A673 (cell line): ENCODE data around the gene ATP8A2. TPM values are rescaled to one million over a fixed set of nuclear protein-coding genes. Genes with fewer than 3 reads are reported as not detected.

Experiments
- BruUV-seq: library from RNA; stranded (reverse); fragments of 400-500 nt; replicated peaks from 2 replicates; lab custom pipeline; 2021; lab: Mats Ljungman, UMichigan
- CTCF ChIA-PET: fragments of 300-600 bp; sonication (Branson Sonifier 250); formaldehyde crosslinking; loops from one replicate; lab custom pipeline; 2022; ENCODE audit warnings: antibody characterized with exemption; lab: Charles Lee
- POLR2A ChIA-PET: fragments of 300-600 bp; sonication (Branson Sonifier 250); formaldehyde crosslinking; loops from one replicate; lab custom pipeline; 2022; ENCODE audit warnings: antibody characterized with exemption; ENCODE audit not compliant: low non-redundant PET; lab: Charles Lee
- DNase-seq: peaks from one replicate; pipeline ENCODE4 v3.0.0-alpha.2; 2015; ENCODE audit warnings: low spot score
- H3K27ac ChIP-seq: fragments of 200-600 bp; sonication (generic); 2 replicates; pipeline ENCODE4 v1.5.1; 2016; ENCODE audit warnings: mixed run types, low read depth, mild to moderate bottlenecking, mixed read lengths, antibody characterized with exemption, low read length; ENCODE audit not compliant: poor library complexity, severe bottlenecking
- H3K27me3 ChIP-seq: fragments of 200-600 bp; sonication (generic); replicated peaks from 2 replicates; pipeline ENCODE4 v1.6.1; 2017; ENCODE audit warnings: mixed run types, low read depth, mild to moderate bottlenecking, mixed read lengths, antibody characterized with exemption, low read length; ENCODE audit not compliant: insufficient read depth, poor library complexity
- H3K36me3 ChIP-seq: fragments of 200-600 bp; sonication (generic); 2 replicates; pipeline ENCODE4 v1.6.1; 2016; ENCODE audit warnings: mixed run types, mild to moderate bottlenecking, mixed read lengths, antibody characterized with exemption, low read length; ENCODE audit not compliant: insufficient read depth, poor library complexity, severe bottlenecking
- H3K4me1 ChIP-seq: fragments of 200-600 bp; sonication (generic); 2 replicates; pipeline ENCODE4 v1.6.1; 2017; ENCODE audit warnings: mixed run types, mild to moderate bottlenecking, mixed read lengths, antibody characterized with exemption, low read length; ENCODE audit not compliant: insufficient read depth, poor library complexity, severe bottlenecking
- H3K4me3 ChIP-seq: fragments of 200-600 bp; sonication (generic); 2 replicates; pipeline ENCODE4 v1.5.1; 2016; ENCODE audit warnings: low read depth, mixed run types, mild to moderate bottlenecking, mixed read lengths, low read length; ENCODE audit not compliant: poor library complexity, severe bottlenecking
- H3K9me3 ChIP-seq: fragments of 200-600 bp; sonication (generic); 2 replicates; pipeline ENCODE4 v1.6.1; 2016; ENCODE audit warnings: mixed run types, low read depth, mild to moderate bottlenecking, mixed read lengths, antibody characterized with exemption, low read length; ENCODE audit not compliant: poor library complexity, severe bottlenecking
- EZH2 ChIP-seq: fragments of 200-600 bp; sonication (generic); IDR thresholded peaks from 2 replicates; pipeline ENCODE4 v1.6.1; 2017; ENCODE audit warnings: borderline replicate concordance, low read depth, mild to moderate bottlenecking, mixed read lengths, antibody characterized with exemption, low read length; ENCODE audit not compliant: poor library complexity, severe bottlenecking
- intact Hi-C: fragments of 100-400 bp; cut with micrococcal nuclease; formaldehyde crosslinking; loops from one replicate; pipeline ENCODE4 v1.10.0; 2022; ENCODE audit not compliant: unreplicated experiment
- total RNA-seq: library from RNA; stranded (reverse); gene quantifications from 2 replicates; pipeline ENCODE4 v1.2.3, GENCODE V29; 2021
- TF ChIP-seq, protein P1 (sequence below): fragments of 300-800, 200-600 bp; sonication (generic); conservative IDR thresholded peaks from 2 replicates; pipeline ENCODE4 v1.5.1; 2017; ENCODE audit warnings: low read depth, mild to moderate bottlenecking, antibody characterized with exemption, low read length, moderate library complexity, mixed read lengths

The ATP8A2 gene
- total RNA-seq, 1 experiment from 2014 or later = 0.92 TPM

DNA sequence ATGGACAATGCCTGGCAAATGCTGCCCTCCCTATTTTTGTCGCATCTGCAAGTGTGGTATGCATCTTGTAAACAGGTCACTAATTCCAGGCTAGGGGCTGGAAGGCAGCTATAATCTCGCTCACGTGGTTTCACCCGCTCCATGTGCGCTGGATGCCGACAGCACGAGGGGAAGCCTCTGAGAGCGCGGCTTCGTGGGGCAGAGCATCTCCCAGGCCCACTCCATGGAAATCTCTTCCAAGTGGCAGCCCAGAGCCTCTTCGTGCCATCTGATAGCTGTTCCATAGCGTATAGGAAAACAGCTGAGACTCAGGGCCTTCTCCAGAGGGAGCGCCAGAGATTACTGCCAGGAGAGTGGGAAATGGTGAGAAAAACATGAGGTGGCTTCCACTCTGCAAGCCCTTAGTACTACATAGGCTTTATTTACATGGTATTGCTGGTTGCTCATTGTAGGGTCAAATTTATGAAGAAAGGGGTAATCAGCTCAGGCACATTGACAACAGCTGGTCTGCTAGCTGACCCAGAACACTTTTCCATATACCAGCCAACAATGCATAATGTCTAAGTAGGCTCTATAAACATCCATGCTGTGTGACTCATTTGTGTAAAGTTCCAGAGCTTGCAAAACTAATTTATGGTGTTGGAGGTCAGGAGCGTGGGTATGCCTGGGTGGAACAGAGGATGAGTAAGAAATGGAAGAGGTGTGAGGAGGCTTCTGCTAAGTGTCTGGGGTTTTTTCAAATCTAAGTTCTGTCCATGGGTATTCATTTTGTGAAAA, 514.9 kb downstream of the ATP8A2 start:
- POLR2A ChIA-PET = no interaction called here
- Histone ChIP-seq H3K9me3 (no peaks in the 10 kb centered on the region), H3K27ac (no peak overlapping the region), H3K27me3 (no peaks in the 10 kb centered on the region), H3K4me1 (peaks cover 21% of the 10 kb centered on the region), H3K4me3 (no peak overlapping the region), H3K36me3 (no peaks in the 10 kb centered on the region)
- peak; percentile 30 for DNase-seq
- BruUV-seq = no TSS peak
- TF ChIP-seq, protein P1, sequence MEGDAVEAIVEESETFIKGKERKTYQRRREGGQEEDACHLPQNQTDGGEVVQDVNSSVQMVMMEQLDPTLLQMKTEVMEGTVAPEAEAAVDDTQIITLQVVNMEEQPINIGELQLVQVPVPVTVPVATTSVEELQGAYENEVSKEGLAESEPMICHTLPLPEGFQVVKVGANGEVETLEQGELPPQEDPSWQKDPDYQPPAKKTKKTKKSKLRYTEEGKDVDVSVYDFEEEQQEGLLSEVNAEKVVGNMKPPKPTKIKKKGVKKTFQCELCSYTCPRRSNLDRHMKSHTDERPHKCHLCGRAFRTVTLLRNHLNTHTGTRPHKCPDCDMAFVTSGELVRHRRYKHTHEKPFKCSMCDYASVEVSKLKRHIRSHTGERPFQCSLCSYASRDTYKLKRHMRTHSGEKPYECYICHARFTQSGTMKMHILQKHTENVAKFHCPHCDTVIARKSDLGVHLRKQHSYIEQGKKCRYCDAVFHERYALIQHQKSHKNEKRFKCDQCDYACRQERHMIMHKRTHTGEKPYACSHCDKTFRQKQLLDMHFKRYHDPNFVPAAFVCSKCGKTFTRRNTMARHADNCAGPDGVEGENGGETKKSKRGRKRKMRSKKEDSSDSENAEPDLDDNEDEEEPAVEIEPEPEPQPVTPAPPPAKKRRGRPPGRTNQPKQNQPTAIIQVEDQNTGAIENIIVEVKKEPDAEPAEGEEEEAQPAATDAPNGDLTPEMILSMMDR = no peak
- no peak for TF ChIP-seq EZH2
- CTCF ChIA-PET = no interaction called here
- intact Hi-C loops = no loop called here

DNA sequence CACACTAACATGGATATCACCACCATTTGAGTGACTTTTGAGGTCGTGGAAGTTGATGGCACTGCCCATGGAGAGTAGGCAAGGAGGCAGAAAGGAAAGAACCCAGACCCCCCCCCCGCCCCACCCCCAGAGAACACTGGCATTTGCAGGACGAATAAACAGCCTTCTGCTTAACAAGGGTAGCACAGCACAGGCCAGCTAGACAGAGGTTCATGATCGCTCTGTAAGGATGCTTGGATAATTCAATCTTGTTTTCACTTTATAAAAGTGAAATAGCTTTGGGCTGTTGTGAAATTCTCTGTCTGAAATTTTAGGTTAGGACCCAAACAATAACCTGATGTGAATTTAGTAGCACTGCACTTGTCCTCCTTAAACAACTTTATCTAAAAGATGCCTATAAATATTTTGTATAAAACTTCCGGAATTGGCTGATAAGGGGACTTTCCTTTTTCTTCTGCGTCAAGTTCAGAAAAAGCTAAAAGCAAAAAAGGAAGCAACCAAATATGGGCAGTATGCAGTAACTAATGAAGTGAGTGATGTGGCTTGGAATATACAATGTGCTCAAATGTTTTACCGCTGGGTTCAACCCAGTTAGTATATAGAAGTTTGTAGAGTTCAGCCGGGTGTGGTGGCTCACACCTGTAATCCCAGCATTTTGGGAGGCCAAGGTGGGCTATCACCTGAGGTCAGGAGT, 516.3 kb downstream of the ATP8A2 start:
- Histone ChIP-seq H3K4me1 (peaks cover 9% of the 10 kb centered on the region), H3K27me3 (no peaks in the 10 kb centered on the region), H3K4me3 (no peak overlapping the region), H3K9me3 (no peaks in the 10 kb centered on the region), H3K27ac (no peak overlapping the region), H3K36me3 (no peaks in the 10 kb centered on the region)
- ChIA-PET POLR2A (no interaction called here), CTCF (no interaction called here)
- intact Hi-C loops = no loop called here
- DNase-seq = no peak
- no peak for TF ChIP-seq EZH2
- TF ChIP-seq, protein P1 = no peak
- no TSS peak for BruUV-seq

DNA sequence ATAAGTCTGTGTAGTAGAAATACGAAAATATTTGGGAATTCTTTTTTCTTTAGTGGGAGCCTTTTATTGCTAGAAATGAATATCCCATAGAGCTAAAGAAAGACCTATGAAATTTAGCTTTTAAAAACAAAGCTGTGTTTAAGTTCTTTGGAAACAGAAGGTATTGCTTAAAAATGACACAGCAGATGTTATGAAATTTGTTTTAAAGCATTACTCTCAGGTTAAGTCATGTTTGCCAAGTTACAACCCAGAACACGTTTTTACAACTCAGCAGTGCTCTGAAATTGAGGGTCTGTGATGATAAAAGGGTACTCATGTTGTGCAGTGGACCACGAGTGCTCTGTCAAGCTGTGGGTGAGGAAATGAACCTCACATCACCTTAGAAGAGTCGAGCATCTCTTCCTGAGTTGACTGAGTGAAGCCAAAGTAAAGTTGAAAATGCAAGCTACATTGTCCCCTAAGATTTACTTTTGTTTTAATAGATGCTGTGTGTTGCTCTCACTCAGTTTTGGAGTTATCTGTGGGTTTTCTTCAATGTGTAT, 519.0 kb downstream of the ATP8A2 start:
- no peak for DNase-seq
- H3K27ac ChIP-seq = no peak overlapping the region
- H3K36me3 ChIP-seq = no peaks in the 10 kb centered on the region
- intact Hi-C loops = no loop called here
- no TSS peak for BruUV-seq
- CTCF ChIA-PET = no interaction called here
- no peak overlapping the region for H3K4me3 ChIP-seq
- no peak for TF ChIP-seq EZH2
- TF ChIP-seq, protein P1 = no peak
- POLR2A ChIA-PET = no interaction called here
- H3K27me3 ChIP-seq = no peaks in the 10 kb centered on the region
- no peaks in the 10 kb centered on the region for H3K4me1 ChIP-seq
- no peaks in the 10 kb centered on the region for H3K9me3 ChIP-seq
